ENCODE measurements around the gene AGT. TPM values are rescaled to one million over a fixed set of nuclear protein-coding genes. Genes with fewer than 3 reads are reported as not detected.
"Not testable (repeated sequence)": the region's sequence is repeated elsewhere in the genome, so short reads cannot be mapped to it uniquely, and the experiment has no call there.

The AGT gene
- total RNA-seq, 2 experiments from 2014 or later, result not detected

GRCh38 chr1:230682882-230683610, 30.9 kb downstream of the AGT start:
- no peak for DNase-seq
- H3K9me3 Mint-ChIP-seq, result no peaks in the 10 kb centered on the region
- CTCF ChIA-PET, result interaction anchor here (1.1 kb wide), 1 partner anchor 40 kb away, joined by 3 read pairs; no protein-coding TSS in a partner anchor
- H3K4me3 Mint-ChIP-seq, result no peak overlapping the region
- H3K4me1 Mint-ChIP-seq, result peaks cover 17% of the 10 kb centered on the region
- peaks cover 54% of the 10 kb centered on the region for H3K36me3 Mint-ChIP-seq (ENCODE audit: low read depth)
- no peak overlapping the region for H3K27ac Mint-ChIP-seq
- H3K27me3 Mint-ChIP-seq, result no peaks in the 10 kb centered on the region
- POLR2A ChIA-PET, result interaction anchor here (1.7 kb wide), 1 partner anchor 40 kb away, joined by 4 read pairs; no protein-coding TSS in a partner anchor

- peaks cover 17% of the 10 kb centered on the region for H3K4me1 Mint-ChIP-seq
- CTCF ChIA-PET, result interaction anchor here (1.1 kb wide), 2 partner anchors 39 kb away, joined by 3 read pairs; no protein-coding TSS in a partner anchor
- no peak for DNase-seq
- no peaks in the 10 kb centered on the region for H3K9me3 Mint-ChIP-seq
- POLR2A ChIA-PET, result interaction anchor here (1.7 kb wide), 1 partner anchor 39 kb away, joined by 4 read pairs; no protein-coding TSS in a partner anchor
- H3K4me3 Mint-ChIP-seq, result no peak overlapping the region
- H3K27me3 Mint-ChIP-seq, result no peaks in the 10 kb centered on the region
- H3K27ac Mint-ChIP-seq, result no peak overlapping the region
- peaks cover 52% of the 10 kb centered on the region for H3K36me3 Mint-ChIP-seq (ENCODE audit: low read depth)
Measured at GRCh38 chr1:230682274-230682673, 31.6 kb downstream of the AGT start.

- Mint-ChIP-seq H3K4me1 (peaks cover 17% of the 10 kb centered on the region), H3K4me3 (no peak overlapping the region), H3K27ac (no peak overlapping the region), H3K9me3 (no peaks in the 10 kb centered on the region), H3K27me3 (no peaks in the 10 kb centered on the region), H3K36me3 (ENCODE audit: low read depth) (peaks cover 53% of the 10 kb centered on the region)
- ChIA-PET CTCF (interaction anchor here (1.1 kb wide), 1 partner anchor 39 kb away, joined by 3 read pairs; no protein-coding TSS in a partner anchor), POLR2A (interaction anchor here (1.7 kb wide), 1 partner anchor 38 kb away, joined by 4 read pairs; no protein-coding TSS in a partner anchor)
- no peak for DNase-seq
Measured at GRCh38 chr1:230681599-230681998, 32.3 kb downstream of the AGT start.

- Mint-ChIP-seq H3K4me3 (no peak overlapping the region), H3K27ac (no peak overlapping the region), H3K9me3 (no peaks in the 10 kb centered on the region), H3K27me3 (no peaks in the 10 kb centered on the region), H3K36me3 (ENCODE audit: low read depth) (peaks cover 57% of the 10 kb centered on the region), H3K4me1 (peaks cover 17% of the 10 kb centered on the region)
- no peak for DNase-seq
- CTCF ChIA-PET, result no interaction called here
- POLR2A ChIA-PET, result no interaction called here
Measured at GRCh38 chr1:230680300-230681025, 33.5 kb downstream of the AGT start.

GRCh38 chr1:230679825-230680224, 34.1 kb downstream of the AGT start:
- Mint-ChIP-seq H3K4me3 (no peak overlapping the region), H3K36me3 (ENCODE audit: low read depth) (peaks cover 54% of the 10 kb centered on the region), H3K27ac (no peak overlapping the region), H3K4me1 (peaks cover 17% of the 10 kb centered on the region), H3K27me3 (no peaks in the 10 kb centered on the region), H3K9me3 (no peaks in the 10 kb centered on the region)
- ChIA-PET POLR2A (no interaction called here), CTCF (no interaction called here)
- DNase-seq, result no peak

- DNase-seq, result no peak
- ChIA-PET POLR2A (no interaction called here), CTCF (no interaction called here)
- Mint-ChIP-seq H3K36me3 (ENCODE audit: low read depth) (peaks cover 51% of the 10 kb centered on the region), H3K4me3 (no peak overlapping the region), H3K4me1 (peaks cover 19% of the 10 kb centered on the region), H3K27me3 (no peaks in the 10 kb centered on the region), H3K27ac (no peak overlapping the region), H3K9me3 (no peaks in the 10 kb centered on the region)
Measured at GRCh38 chr1:230679192-230679591, 34.7 kb downstream of the AGT start.

GRCh38 chr1:230677200-230677599, 36.7 kb downstream of the AGT start:
- no peak overlapping the region for H3K4me3 Mint-ChIP-seq
- H3K4me1 Mint-ChIP-seq, result peaks cover 10% of the 10 kb centered on the region
- H3K27ac Mint-ChIP-seq, result no peak overlapping the region
- DNase-seq, result no peak
- POLR2A ChIA-PET, result no interaction called here
- H3K9me3 Mint-ChIP-seq, result no peaks in the 10 kb centered on the region
- no peaks in the 10 kb centered on the region for H3K27me3 Mint-ChIP-seq
- peaks cover 45% of the 10 kb centered on the region for H3K36me3 Mint-ChIP-seq (ENCODE audit: low read depth)
- CTCF ChIA-PET, result no interaction called here

- no peak for DNase-seq
- H3K27me3 Mint-ChIP-seq, result no peaks in the 10 kb centered on the region
- H3K9me3 Mint-ChIP-seq, result no peaks in the 10 kb centered on the region
- ChIA-PET POLR2A (no interaction called here), CTCF (no interaction called here)
- H3K27ac Mint-ChIP-seq, result no peak overlapping the region
- H3K36me3 Mint-ChIP-seq (ENCODE audit: low read depth), result peaks cover 50% of the 10 kb centered on the region
- peaks cover 2% of the 10 kb centered on the region for H3K4me1 Mint-ChIP-seq
- no peak overlapping the region for H3K4me3 Mint-ChIP-seq
Measured at GRCh38 chr1:230674581-230674980, 39.3 kb downstream of the AGT start.

- Mint-ChIP-seq H3K4me1 (peaks cover 1% of the 10 kb centered on the region), H3K27me3 (no peaks in the 10 kb centered on the region), H3K36me3 (ENCODE audit: low read depth) (peaks cover 41% of the 10 kb centered on the region), H3K4me3 (no peak overlapping the region), H3K9me3 (no peaks in the 10 kb centered on the region), H3K27ac (no peak overlapping the region)
- POLR2A ChIA-PET, result no interaction called here
- no peak for DNase-seq
- CTCF ChIA-PET, result no interaction called here
Measured at GRCh38 chr1:230669543-230669942, 44.4 kb downstream of the AGT start.

GRCh38 chr1:230668227-230668626, 45.7 kb downstream of the AGT start:
- Mint-ChIP-seq H3K27me3 (no peaks in the 10 kb centered on the region), H3K36me3 (ENCODE audit: low read depth) (peaks cover 43% of the 10 kb centered on the region), H3K4me1 (no peaks in the 10 kb centered on the region), H3K27ac (no peak overlapping the region), H3K9me3 (no peaks in the 10 kb centered on the region), H3K4me3 (no peak overlapping the region)
- POLR2A ChIA-PET, result interaction anchor here (0.6 kb wide), 1 partner anchor 1003 kb away, joined by 3 read pairs; no protein-coding TSS in a partner anchor
- CTCF ChIA-PET, result no interaction called here
- DNase-seq, result no peak

- Mint-ChIP-seq H3K9me3 (no peaks in the 10 kb centered on the region), H3K27me3 (no peaks in the 10 kb centered on the region), H3K4me1 (no peaks in the 10 kb centered on the region), H3K27ac (no peak overlapping the region), H3K4me3 (no peak overlapping the region), H3K36me3 (ENCODE audit: low read depth) (peaks cover 28% of the 10 kb centered on the region)
- ChIA-PET CTCF (interaction anchor here (0.6 to 1.9 kb wide), 3 partner anchors 19 to 23 kb away, joined by 3 to 5 read pairs (median 3); partner anchors contain the start of gene COG2), POLR2A (interaction anchor here (0.6 kb wide), 1 partner anchor 30 kb away, joined by 3 read pairs; no protein-coding TSS in a partner anchor)
- no peak for DNase-seq
Measured at GRCh38 chr1:230661976-230662375, 51.9 kb downstream of the AGT start.

- Mint-ChIP-seq H3K9me3 (no peaks in the 10 kb centered on the region), H3K27ac (no peak overlapping the region), H3K4me3 (no peak overlapping the region), H3K36me3 (ENCODE audit: low read depth) (peaks cover 24% of the 10 kb centered on the region), H3K27me3 (no peaks in the 10 kb centered on the region), H3K4me1 (no peaks in the 10 kb centered on the region)
- ChIA-PET CTCF (interaction anchor here (2.8 kb wide), 1 partner anchor 15 kb away, joined by 7 read pairs; no protein-coding TSS in a partner anchor), POLR2A (interaction anchor here (1.5 kb wide), 1 partner anchor 16 kb away, joined by 3 read pairs; no protein-coding TSS in a partner anchor)
- no peak for DNase-seq
Measured at GRCh38 chr1:230658691-230659090, 55.2 kb downstream of the AGT start.

- CTCF ChIA-PET, result interaction anchor here (1.1 to 2.8 kb wide), 2 partner anchors 15 kb away, joined by 3 to 7 read pairs; no protein-coding TSS in a partner anchor
- POLR2A ChIA-PET, result interaction anchor here (1.5 kb wide), 1 partner anchor 15 kb away, joined by 3 read pairs; no protein-coding TSS in a partner anchor
- peaks cover 21% of the 10 kb centered on the region for H3K36me3 Mint-ChIP-seq (ENCODE audit: low read depth)
- H3K4me1 Mint-ChIP-seq, H3K4me3 Mint-ChIP-seq, DNase-seq, H3K27ac Mint-ChIP-seq, H3K27me3 Mint-ChIP-seq, H3K9me3 Mint-ChIP-seq: not testable (repeated sequence)
Measured at GRCh38 chr1:230658103-230658502, 55.8 kb downstream of the AGT start.

Data from activated CD4-positive, alpha-beta memory T cell treated with anti-CD3 and anti-CD28 coated beads, Interleukin-2, amount 10 ng/mL, durations not matched to agents 7 days and 5 days (primary cell).